Measurements from ENCODE around the gene TRAF1.
"Not testable (repeated sequence)": the region's sequence is repeated elsewhere in the genome, so short reads cannot be mapped to it uniquely, and the experiment has no call there.

Gene TRAF1, protein sequence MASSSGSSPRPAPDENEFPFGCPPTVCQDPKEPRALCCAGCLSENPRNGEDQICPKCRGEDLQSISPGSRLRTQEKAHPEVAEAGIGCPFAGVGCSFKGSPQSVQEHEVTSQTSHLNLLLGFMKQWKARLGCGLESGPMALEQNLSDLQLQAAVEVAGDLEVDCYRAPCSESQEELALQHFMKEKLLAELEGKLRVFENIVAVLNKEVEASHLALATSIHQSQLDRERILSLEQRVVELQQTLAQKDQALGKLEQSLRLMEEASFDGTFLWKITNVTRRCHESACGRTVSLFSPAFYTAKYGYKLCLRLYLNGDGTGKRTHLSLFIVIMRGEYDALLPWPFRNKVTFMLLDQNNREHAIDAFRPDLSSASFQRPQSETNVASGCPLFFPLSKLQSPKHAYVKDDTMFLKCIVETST

DNA sequence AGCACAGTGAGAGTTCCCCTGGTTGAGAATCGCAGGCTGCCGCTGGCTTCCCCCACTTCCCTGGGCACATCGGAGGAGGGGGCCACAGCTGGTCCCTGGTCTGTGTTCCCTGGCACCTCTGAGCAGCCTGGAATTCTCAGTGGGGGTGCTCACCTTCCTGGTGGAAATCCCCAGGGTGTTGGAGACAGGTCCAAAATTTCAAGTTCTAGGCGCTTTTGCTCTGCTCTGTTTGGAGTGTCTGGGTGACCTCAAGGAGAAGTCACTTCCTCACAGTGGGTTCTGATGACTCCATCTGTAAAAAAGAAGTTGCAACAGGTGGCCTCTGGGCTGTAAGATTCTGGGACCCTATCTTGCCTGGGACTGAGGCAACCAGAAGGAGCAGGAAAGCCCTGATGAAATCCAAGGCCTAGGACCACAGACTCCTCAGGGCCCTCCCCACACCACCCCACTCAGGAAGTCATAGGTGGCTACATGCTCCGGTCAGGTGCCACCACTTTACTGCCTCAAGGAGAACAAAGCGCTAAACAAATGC is at the start of gene TRAF1:
TRAF1 (minus strand) TSS at position 400 of the 532 bp plus-strand sequence. CDS start 721 bp downstream, outside the sequence.
- DNase-seq = no peak

GRCh38 chr9:120974921-120975320 is 48.3 kb upstream of the TRAF1 start:
- no peak for DNase-seq

DNA sequence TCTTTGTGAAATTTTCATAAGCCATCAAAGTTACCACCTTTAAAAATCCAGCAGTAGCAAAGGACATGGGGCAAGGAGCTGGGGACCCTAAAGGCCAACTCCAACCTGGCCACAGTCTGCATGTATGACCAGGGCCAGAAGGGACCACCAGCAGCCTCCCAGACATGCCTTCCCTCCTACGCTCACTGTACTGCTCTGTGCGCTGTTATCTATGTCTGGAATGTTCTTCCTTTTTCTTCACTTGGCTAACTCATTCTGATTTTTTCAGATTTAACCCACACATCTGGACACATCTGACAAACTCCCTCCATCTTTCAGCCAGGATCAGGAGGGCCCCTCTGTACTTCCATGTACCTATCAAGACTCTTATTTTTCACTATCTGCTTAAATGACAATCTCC is 47.6 kb upstream of the TRAF1 start:
- no peak for DNase-seq

DNA sequence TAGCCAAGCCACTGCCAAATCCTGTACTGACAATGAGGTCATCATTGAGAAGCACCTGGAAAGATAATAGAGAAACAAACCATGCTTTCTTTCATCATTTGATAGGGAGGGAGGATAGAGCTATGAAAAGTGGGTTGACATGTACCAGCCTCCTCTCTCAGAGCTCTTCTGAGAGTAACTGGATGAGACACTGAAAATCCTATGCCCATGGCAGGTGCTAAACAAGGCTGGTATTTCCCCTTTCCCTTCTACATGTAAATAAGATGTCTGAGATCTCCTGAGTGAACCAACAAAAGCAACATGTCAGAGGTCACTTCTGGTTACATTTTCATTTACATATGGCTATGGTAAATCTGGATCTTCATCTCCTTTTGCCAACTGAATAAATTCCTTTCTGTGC is 45.3 kb upstream of the TRAF1 start:
- no peak for DNase-seq

GRCh38 chr9:120971471-120971870 is 44.9 kb upstream of the TRAF1 start:
- DNase-seq = not testable (repeated sequence)

DNA sequence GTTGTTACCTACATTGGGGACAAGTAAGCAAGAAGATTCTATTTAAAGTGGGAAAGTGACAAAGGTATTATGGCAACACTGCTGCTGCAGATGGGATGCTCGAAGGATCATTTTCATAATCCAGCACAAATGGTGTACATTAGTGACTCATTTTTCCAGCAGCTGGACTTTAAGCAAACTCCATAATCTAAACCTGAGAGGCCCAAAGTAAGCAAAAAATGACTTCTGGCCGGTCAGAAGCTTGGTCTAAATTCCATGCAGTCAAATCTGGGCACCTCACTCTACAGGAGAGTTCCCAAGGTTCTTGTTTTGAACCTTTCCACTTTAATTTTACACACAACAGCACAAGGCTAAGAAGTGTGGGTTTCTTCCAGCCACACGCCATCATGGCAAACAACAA is 43.6 kb upstream of the TRAF1 start:
- DNase-seq = no peak

DNA sequence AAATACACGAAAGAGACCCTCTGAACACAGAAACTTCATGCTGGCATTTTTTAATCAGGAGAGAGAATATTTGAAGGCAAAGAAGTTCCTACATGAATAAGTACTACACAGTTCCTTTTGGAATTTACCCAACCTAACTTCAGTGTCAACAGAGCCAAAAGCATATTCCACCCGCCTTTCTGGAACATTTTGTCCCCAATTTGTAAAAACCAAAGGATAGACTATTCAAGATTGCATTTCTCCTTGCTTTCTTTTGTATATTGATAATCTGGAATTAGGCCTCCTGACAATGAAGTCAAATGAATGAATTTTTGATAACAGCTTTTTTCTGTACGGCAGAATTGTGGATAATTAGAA is 39.4 kb upstream of the TRAF1 start:
- no peak for DNase-seq

DNA sequence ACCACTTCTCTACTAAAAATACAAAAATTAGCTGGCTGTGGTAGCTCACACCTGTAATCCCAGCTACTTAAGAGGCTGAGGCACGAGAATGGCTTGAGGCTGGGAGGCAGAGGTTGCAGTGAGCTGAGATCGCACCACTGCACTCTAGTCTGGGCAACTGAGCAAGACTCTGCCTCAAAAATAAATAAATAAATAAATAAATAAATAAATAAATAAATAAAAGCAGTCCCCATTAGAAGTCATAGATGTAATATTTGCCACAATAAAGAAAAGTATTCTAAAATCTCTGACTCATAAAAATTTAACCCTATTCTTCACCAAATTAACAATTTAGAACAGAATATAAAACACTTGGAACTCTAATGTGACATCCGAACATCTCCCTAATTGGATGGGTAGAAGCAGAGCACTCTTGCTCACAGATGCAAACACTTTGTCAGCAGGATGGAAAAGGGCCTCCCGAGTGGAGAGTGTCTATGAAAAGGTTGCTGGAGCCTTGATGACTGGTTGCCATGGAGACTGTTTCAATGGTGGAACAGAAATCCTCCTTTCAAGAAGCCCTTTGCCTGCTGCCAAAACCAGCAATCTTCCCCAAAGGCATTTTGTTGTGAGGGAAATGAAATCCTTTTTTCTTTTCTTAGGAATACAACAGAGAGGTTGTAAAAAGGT is 38.9 kb upstream of the TRAF1 start:
- DNase-seq = no peak

DNA sequence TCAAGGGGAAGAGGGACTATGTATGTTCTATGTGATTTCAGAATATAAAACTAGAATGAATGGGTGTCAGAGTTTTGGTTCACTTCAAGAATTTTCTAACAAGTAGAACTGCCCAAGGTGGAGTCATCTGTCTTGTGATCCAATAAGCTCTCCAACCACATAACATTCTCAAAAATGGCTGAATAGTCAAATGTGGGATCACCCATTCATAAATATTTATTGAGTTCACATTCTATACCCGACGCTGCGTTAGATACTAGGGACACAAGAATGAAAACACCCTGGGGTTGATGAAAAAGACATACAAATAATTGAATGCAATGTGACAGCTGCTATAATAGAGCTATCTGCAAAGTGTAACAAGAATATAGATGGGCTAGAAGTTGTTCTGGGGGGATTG is 35.3 kb upstream of the TRAF1 start:
- DNase-seq = no peak

GRCh38 chr9:120960001-120960400 is 33.4 kb upstream of the TRAF1 start:
- no peak for DNase-seq

GRCh38 chr9:120956862-120957261 is 30.3 kb upstream of the TRAF1 start:
- no peak for DNase-seq

DNA sequence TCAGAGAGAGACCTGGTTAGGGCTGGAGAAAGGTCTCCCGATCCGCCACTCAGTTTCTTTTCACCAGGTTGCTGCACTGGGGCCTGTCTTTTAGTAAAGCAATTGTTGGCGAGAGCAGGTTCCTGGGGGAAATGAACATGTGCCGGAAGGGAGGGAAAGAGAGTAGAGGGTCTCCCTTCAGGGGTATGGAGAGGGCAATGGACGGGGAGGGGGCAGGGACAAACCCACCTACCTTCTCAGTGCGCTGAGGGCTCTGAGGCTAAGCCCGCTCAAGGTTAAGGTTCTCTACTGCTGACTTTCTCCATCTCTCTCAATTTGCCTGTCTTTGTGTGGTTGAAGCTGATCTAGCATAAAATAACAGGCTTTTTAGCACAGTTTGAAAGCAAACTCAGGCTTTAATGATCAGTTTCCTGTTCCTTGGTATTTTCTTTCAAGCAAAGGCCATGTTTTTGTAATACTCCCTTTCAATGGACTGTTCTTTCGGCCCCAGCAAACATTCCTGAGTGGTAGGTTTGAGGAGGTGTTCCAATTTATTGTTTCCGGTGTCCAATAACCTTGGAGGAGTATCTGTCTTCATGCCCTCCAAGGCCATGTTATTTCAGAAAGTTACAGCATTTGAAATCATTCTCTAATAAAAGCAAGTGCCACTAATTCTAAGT is 25.5 kb upstream of the TRAF1 start:
- no peak for DNase-seq

DNA sequence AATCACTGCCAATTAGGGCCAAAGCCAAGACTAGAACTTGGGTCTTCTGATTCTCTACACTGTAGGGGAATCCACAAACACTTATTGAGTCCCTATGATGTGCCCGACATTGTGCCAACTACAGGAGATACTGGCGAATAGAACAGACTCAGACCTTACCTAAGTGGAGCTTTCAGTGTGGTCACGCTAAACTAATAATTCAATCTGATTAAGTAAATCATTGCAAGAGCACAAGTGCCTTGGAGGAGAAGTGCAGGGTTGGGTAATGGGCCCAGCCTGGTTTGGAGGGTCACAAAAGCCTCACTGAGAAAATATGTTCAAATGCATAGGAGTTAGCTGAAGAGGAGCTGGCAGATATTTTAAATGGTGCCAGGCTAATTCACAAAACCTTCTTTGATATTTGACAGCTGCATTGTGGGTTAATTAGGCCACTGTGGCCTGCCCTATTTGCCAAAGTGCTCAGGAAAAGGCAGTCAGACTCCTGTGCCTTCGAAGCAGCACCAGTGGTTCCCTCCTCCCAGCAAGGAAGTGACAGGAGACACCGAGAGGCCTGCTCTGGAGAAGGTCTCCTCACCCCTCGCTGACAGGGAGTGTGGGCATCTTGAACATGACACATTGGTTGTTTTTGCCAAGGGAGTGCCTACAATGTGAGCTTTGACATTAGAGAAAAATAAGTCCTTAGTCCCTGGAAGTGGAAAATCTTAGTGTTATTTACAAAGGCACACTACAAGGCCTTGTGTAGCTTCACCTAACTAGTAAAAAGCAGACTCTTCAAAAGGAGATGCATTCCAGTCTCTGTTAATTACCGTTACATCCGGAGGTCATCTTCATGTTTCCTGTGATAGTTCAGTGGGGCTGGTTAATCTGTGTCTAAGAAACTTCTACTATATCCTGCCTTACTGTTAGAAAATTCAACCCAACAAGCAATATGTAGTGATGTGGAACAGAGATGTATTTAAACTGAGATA is 24.1 kb upstream of the TRAF1 start:
- no peak for DNase-seq

DNA sequence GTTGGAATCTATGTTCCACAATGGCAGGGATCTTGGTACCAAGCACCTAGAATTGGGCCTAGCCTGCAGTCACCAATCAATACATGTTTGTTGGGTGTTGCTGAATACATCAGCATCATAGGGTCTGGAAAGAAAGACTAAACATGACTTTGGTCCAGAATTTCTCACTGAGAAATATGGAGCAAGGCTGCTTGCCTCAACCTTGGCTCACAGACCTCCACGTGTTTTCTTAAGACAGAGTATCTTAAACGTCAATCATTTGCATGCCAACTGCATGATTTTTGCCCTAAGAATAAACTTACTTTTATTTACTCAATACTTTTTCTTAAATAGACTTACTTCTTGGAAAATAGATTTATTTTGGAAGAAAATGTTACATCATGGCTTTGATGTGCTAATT is 22.7 kb upstream of the TRAF1 start:
- DNase-seq = no peak

DNA sequence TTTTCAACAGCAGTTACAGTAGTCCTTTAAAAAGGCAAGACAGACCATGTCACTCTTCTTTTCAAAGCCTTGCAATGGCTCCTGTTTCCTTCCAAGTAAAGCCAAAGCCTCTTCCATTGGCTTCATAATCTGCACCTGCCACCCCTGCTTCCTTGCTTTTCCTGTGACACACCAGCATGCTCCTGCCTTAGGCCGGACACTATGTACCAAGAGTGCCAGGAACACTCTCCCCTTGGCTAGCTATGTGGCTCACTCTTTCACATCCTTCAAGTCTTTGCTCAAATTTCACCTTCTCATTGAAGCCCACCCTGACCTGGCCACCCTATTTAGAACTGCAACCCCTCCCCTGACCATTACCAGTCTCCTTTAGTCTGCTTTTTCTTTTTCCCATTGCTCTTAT is 22.2 kb upstream of the TRAF1 start:
- no peak for DNase-seq

DNA sequence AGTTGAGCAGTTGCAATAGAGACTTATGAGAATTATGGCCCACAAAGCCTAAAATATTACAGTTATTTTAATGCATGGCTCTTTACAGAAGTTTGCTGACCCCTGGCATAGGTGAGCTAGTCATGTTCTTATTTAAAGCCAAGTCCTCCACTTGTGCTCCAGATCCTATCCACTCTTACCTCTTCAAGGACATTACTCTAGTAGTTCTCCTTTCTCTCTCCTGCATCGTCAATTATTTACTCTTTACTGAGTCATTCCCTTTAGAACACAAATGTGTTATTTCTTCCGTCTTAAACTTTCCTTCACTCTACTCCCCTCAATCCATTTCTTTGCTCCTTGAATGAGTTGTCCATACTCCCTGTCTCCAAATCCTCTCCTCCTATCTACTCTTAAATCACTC is 20.6 kb upstream of the TRAF1 start:
- DNase-seq = no peak

DNA sequence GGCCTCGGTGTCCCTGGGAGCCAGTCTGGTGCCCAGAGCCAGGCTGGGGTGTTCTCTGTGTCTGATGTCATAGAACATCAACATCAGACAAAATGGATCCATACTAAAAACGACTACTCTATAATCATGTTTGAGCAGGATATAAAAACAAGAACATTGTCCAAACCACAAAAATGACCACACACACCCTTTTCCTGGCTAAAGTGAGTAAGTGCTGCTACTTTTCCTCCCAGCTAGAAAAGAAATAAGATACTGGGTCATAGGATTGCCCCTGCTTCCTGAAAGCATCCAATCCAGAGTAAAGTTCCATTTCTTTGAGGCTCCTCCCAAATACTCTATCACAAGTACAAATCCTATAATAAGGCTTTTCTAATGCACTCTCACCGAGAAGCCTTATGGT is 19.7 kb upstream of the TRAF1 start:
- no peak for DNase-seq

DNA sequence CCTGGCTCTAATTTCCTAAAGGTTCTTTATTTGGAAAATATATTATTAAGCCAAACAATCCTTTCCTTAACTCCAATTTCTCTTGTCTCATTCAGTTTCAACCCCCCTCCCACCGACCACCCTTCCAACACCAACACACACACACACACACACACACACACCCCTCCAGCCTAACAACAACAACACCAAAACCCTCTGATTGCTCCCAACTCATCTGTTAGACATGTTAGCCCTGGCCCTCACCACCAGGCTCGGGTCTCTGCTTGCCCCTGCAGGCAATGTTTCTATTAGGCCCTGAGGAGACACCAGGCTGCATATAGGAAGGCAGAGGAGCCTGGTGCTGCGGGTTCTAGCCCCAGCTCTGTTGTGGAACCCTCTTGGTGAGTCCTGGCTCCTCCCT is 18.4 kb upstream of the TRAF1 start:
- no peak for DNase-seq

GRCh38 chr9:120944434-120944843 is 17.8 kb upstream of the TRAF1 start:
- DNase-seq = no peak

DNA sequence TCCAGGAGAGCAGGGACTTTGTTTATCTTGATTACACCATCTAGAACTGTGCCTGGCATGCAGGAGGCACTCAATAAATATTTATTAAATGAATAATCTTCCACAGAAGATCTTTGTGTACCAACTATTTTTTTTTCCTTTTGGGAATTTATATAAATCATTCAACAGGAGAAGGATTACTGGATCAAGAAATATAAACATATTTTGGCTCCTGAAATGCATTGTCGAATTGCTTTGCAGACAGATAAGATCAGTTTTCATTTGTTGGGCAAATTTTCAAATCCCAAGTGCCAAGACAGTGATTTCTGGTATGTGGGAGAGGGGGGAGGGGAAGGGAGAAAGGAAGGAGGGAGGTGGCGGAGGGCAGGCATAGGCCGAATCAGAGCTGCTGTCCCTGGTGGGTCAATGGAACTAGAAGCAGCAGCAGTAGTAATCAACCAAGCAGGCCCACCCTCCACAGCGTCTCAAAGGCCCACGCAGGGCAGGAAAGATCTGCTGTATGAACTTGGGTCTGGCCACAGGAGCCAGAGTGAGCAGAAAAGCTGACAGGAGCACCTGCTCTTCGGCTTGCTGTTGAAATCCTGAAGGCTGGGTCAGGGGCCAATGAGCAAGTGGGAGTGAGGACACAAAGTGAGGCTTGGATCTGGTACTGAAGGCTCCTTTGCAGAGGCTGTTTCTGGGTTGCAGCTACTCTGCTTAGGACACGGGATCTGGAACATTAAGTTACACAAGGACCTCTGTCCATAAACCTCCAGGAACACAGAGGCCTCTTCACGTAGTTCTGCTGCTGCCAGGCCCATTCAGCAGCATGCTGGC is 15.8 kb upstream of the TRAF1 start:
- DNase-seq = no peak

DNA sequence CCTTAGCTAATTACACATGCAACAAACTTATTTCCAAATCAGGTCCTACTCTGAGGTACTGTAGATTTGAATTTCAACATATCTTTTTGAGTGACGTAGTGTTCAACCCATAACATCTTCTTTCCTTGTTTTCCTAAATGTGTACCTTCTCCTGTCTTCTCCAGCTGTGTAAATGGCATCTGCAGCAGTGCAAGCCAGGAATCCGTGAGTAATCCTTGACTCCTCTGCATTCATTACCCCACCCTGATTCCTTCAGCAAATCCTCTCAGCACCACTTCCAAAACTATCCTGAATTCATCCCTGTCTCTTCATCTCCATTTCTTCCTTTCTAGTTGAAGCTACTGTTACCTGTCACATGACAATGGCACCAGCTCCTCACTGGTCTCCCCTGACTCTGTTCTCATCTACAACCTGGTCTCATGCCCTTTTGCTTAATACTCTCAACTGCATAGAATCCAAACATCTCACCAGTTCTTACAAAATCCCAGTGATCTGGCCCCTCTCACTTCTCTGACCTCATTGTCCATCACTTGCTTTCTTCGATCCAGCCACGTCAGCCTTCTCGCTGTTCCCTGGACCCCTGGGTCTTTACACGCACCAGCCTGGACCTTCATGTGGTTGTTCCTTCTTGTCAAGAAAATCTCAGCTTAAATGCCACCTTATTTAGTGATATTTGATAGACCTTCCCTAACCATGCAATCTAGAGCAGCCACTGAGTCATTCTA is 14.6 kb upstream of the TRAF1 start:
- DNase-seq = no peak

Measured in GOT3 (cell line).